Testis (tissue), 3 donors: Measurements from ENCODE around the gene DTD2. TPM values are rescaled to one million over a fixed set of nuclear protein-coding genes. Genes with fewer than 3 reads are reported as not detected.

ENCODE experiments used
- DNase-seq: peaks from one replicate; pipeline ENCODE4 v3.0.0-alpha.2; 2019
- H3K27ac ChIP-seq, 2 donors: fragments of 200-600 bp; sonication (generic); one replicate each; pipeline ENCODE4 v1.5.1; 2019
- H3K27me3 ChIP-seq: fragments of 200-600 bp; sonication (generic); one replicate; pipeline ENCODE4 v1.5.1; 2019
- H3K36me3 ChIP-seq: fragments of 200-600 bp; sonication (generic); one replicate; pipeline ENCODE4 v1.5.1; 2017; ENCODE audit warnings: low read depth; ENCODE audit errors: missing control alignments
- H3K4me1 ChIP-seq: fragments of 200-600 bp; sonication (generic); one replicate; pipeline ENCODE4 v1.5.1; 2019
- H3K4me3 ChIP-seq, 2 donors: fragments of 200-600 bp; sonication (generic); one replicate each; pipeline ENCODE4 v1.5.1; 2017 to 2019
- H3K9me3 ChIP-seq: fragments of 200-600 bp; sonication (generic); one replicate; pipeline ENCODE4 v1.5.1; 2017
- CTCF ChIP-seq, 3 experiments: fragments of 450-650 bp in 2 of 3; fragments of 200-600 bp in 1 of 3; sonication (generic) in 1 of 3; IDR thresholded peaks; one replicate each; pipeline ENCODE4 v1.5.1; 2016 to 2019; ENCODE audit warnings: antibody characterized with exemption in 3 of 3, mild to moderate bottlenecking in 2 of 3, moderate library complexity in 1 of 3
- POLR2A ChIP-seq: fragments of 450-650 bp; IDR thresholded peaks from one replicate; pipeline ENCODE4 v1.6.1; 2017; ENCODE audit warnings: antibody characterized with exemption, mild to moderate bottlenecking, moderate library complexity
- WGBS, 2 donors: methylation state at CpG; one replicate each; pipeline ENCODE4 v1.1.5; 2018; 5-methylcytosine and 5-hydroxymethylcytosine counted together
- intact Hi-C: fragments of 100-400 bp; cut with DNase I; formaldehyde crosslinking; loops from one replicate; pipeline ENCODE4 v1.15.1; 2023; ENCODE audit warnings: low total_unique reads
- polyA plus RNA-seq: library from polyadenylated mRNA; stranded (reverse); fragments of 350-450 nt; fragmentation: Illumina TruSeq; extraction: RNeasy Lipid Tissue Mini Kit (QIAGEN cat#74804); gene quantifications from one replicate; pipeline ENCODE4 v1.2.3, GENCODE V29; 2014; ENCODE audit warnings: low read depth, low replicate concordance; ENCODE audit not compliant: insufficient read depth
- total RNA-seq, 2 donors: library from RNA; depleted of rRNA; stranded (reverse); fragments of >200 nt; gene quantifications; one replicate each; pipeline ENCODE4 v1.2.3, GENCODE V29; 2016

DTD2 gene
- total and polyA plus RNA-seq, 3 donors from 2014 or later = 16.5 to 64.9 (median 56.7) TPM

DNA sequence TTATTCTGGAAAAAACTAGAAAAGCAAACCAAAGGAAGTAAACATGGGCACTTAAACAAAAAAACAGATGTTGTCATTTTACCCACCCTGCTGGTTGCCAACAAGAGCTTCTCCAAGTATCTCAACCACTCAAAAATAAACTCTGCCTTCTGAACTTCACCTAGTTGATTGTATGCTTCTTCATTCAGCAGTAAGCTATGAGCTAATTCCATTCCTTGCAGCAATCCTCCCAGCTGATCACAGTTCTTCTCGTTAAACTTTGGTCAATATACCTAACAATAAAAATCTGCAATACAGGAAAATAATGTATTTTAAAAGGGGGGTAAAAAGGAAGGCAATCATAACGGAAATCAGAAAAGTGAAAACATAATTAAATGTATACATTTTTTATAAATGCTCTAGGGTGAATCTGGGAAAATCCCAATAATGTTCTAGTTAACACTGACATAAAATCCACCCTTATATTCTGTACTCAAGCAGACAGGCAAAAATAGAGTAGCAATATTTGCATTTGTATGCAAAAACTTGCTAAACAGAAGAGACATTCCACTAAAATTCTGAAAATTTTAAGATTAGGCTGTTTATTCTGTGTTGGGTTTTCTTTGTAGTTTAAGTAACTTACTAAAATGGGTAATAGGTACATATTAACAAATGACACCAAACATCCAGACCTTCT is 54.4 kb downstream of the DTD2 start:
- DNase-seq = no peak
- intact Hi-C loops = no loop called here
- Histone ChIP-seq H3K27ac (no peak overlapping the region), H3K4me1 (no peaks in the 10 kb centered on the region), H3K27me3 (no peaks in the 10 kb centered on the region), H3K36me3 (no peaks in the 10 kb centered on the region), H3K4me3 (no peak overlapping the region), H3K9me3 (no peaks in the 10 kb centered on the region)
- no peak for TF ChIP-seq POLR2A
- no peak for TF ChIP-seq CTCF (IDR thresholded peaks at IDR 0.05)
- WGBS, 2 donors = 81 to 85% methylated on average over 2 of the region's 2 CpGs

DNA sequence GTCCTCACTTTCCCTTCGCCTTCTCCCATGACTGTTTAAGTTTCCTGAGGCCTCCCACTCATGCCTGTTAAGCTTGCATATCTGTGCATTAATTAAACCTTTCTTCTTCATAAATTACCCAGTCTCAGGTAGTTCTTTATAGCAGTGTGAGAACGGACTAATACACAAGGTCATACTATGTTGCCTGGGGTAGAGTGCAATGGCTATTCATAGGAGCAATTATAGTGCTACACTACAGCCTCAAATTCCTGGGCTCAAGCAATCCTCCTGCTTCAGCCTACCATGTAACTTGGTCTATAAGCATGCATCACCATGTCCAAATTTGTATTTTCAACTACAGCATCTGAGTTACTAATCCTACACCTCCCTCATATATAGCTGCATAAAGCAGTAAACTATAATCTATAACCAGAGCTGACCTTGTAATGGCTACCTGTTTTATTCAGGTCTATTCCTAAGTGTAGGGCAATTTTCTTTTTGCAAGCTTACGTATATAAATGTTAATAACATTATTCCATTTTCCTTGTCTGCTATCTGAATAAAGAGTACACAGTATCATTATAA is 55.9 kb downstream of the DTD2 start:
- 86 to 91% methylated on average over 3 of the region's 3 CpGs for WGBS, 2 donors

DNA sequence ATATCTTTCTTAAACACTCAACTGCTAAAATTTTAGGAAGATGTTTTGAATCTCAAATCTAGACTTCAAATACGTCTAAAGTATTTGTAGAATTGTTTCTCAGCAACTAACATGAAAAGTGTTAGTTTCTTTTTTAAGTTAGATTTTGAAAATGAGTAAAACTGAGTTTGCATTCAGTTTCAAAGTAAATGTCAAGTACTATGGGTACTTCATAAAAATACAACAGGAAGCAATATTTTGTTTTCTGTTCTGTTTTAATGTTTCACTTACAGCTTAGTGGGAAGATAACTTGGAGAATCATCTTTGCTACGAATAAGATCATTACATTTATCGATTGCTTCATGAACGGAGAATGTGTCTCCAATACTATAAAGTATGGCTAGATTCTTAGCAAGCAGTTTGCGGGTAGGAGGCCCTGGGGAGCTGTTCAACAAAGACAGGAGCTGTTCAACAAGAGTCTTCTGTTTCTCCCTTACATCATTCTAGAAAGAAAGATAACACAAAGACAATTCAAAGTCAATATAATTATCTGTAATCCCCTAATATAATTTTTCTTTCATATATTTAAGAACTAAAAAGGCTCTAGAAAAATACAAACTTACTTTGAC is 57.2 kb downstream of the DTD2 start:
- DNase-seq = no peak
- no peak overlapping the region for H3K27ac ChIP-seq
- intact Hi-C loops = no loop called here
- H3K4me1 ChIP-seq = no peaks in the 10 kb centered on the region
- no peak for TF ChIP-seq POLR2A
- TF ChIP-seq CTCF (IDR thresholded peaks at IDR 0.05) = no peak
- H3K36me3 ChIP-seq = no peaks in the 10 kb centered on the region
- H3K9me3 ChIP-seq = no peaks in the 10 kb centered on the region
- no peak overlapping the region for H3K4me3 ChIP-seq
- no peaks in the 10 kb centered on the region for H3K27me3 ChIP-seq
- 85 to 86% methylated on average over 5 of the region's 5 CpGs for WGBS, 2 donors

More for the DNA sequence above, 55.9 kb downstream of the DTD2 start:
- Histone ChIP-seq H3K36me3 (no peaks in the 10 kb centered on the region), H3K9me3 (no peaks in the 10 kb centered on the region), H3K27ac (no peak overlapping the region), H3K4me1 (no peaks in the 10 kb centered on the region), H3K4me3 (no peak overlapping the region), H3K27me3 (no peaks in the 10 kb centered on the region)
- DNase-seq = no peak
- TF ChIP-seq POLR2A (no peak), CTCF (IDR thresholded peaks at IDR 0.05) (no peak)
- intact Hi-C loops = no loop called here

Other genes with a start within 250 kb of the DTD2 start
- 100 to 1,000 TPM; 232 to 235 TPM for gene HECTD1, start 249.7 kb downstream of the DTD2 start, total RNA-seq
- 124 TPM for gene HECTD1, start 249.7 kb downstream of the DTD2 start, polyA plus RNA-seq
- gene HEATR5A, start 37.0 kb downstream of the DTD2 start, total RNA-seq = 10 to 100 TPM; 33.0 to 39.8 TPM
- 19.6 TPM for gene HEATR5A, start 37.0 kb downstream of the DTD2 start, polyA plus RNA-seq
- under 1 TPM in 1 of 2 donors, not detected in 1; 0.24 TPM for gene GPR33, start 30.5 kb upstream of the DTD2 start, total RNA-seq
- gene GPR33, start 30.5 kb upstream of the DTD2 start, polyA plus RNA-seq = not detected
- gene NUBPL, start 103.9 kb upstream of the DTD2 start, total RNA-seq = 10 to 100 TPM; 19.8 to 25.0 TPM
- 7.8 TPM for gene NUBPL, start 103.9 kb upstream of the DTD2 start, polyA plus RNA-seq